SU-DHL-6 (cell line): ENCODE measurements around the gene GNPTG.

Source experiments
- H2AFZ ChIP-seq: fragments of 200-600 bp; sonication (generic); 2 replicates; pipeline ENCODE4 v1.6.1; 2014; ENCODE audit warnings: low read depth, mild to moderate bottlenecking, moderate library complexity, mixed read lengths, antibody characterized with exemption, low read length; ENCODE audit not compliant: severe bottlenecking
- H3F3A ChIP-seq: fragments of 200-600 bp; shearing (Covaris generic); 2 replicates; pipeline ENCODE4 v1.6.0; 2016; ENCODE audit warnings: antibody characterized with exemption, mild to moderate bottlenecking; ENCODE audit not compliant: insufficient read depth
- H3K27ac ChIP-seq: fragments of 200-600 bp; sonication (generic); 2 replicates; pipeline ENCODE4 v1.5.1; 2016; ENCODE audit warnings: low read depth, mild to moderate bottlenecking, low read length, moderate library complexity, mixed read lengths
- H3K27me3 ChIP-seq: fragments of 200-600 bp; sonication (generic), shearing (Covaris generic); 2 replicates; pipeline ENCODE4 v1.6.0; 2014; ENCODE audit warnings: mild to moderate bottlenecking, low read length
- H3K36me3 ChIP-seq: fragments of 200-600 bp; sonication (generic); 2 replicates; pipeline ENCODE4 v1.6.1; 2014; ENCODE audit warnings: mild to moderate bottlenecking, low read length, mixed read lengths
- H3K4me2 ChIP-seq: fragments of 300-600, 200-600 bp; shearing (Covaris generic), sonication (generic); 2 replicates; pipeline ENCODE4 v1.6.0; 2014; ENCODE audit warnings: low read length, low read depth, mild to moderate bottlenecking; ENCODE audit not compliant: poor library complexity, severe bottlenecking
- H3K4me3 ChIP-seq: fragments of 200-600 bp; sonication (generic); 2 replicates; pipeline ENCODE4 v1.5.1; 2014; ENCODE audit warnings: antibody characterized with exemption, low read length, mild to moderate bottlenecking, mixed read lengths; ENCODE audit not compliant: insufficient read depth, poor library complexity, severe bottlenecking
- H3K79me2 ChIP-seq: fragments of 200-600 bp; sonication (generic); 2 replicates; pipeline ENCODE4 v1.6.1; 2014; ENCODE audit warnings: mild to moderate bottlenecking, low read length, moderate library complexity; ENCODE audit not compliant: insufficient read depth
- H3K9ac ChIP-seq: fragments of 200-600 bp; sonication (generic); 2 replicates; pipeline ENCODE4 v1.7.0; 2014; ENCODE audit warnings: mild to moderate bottlenecking, low read length
- H3K9me2 ChIP-seq: fragments of 200-600 bp; sonication (generic); replicated peaks from 2 replicates; pipeline ENCODE4 v1.6.1; 2014; ENCODE audit warnings: low read length; ENCODE audit not compliant: insufficient read depth
- H3K9me3 ChIP-seq: fragments of 200-600 bp; sonication (generic); 2 replicates; pipeline ENCODE4 v1.6.1; 2014; ENCODE audit warnings: low read length, mixed read lengths; ENCODE audit not compliant: insufficient read depth
- H4K20me1 ChIP-seq: fragments of 200-600 bp; sonication (generic); 2 replicates; pipeline ENCODE4 v1.6.1; 2014; ENCODE audit warnings: low read depth, mild to moderate bottlenecking, antibody characterized with exemption, low read length, moderate library complexity, mixed read lengths
- EZH2phosphoT487 ChIP-seq: fragments of 200-600 bp; sonication (generic), shearing (Covaris generic); conservative IDR thresholded peaks from 2 replicates; pipeline ENCODE4 v1.6.1; 2018; ENCODE audit warnings: mild to moderate bottlenecking, antibody characterized with exemption, low read length, moderate library complexity, mixed read lengths
- TF ChIP-seq, protein P1 (sequence below): fragments of 200-600 bp; sonication (generic); IDR thresholded peaks from one replicate; pipeline ENCODE4 v1.5.1; 2017; ENCODE audit warnings: antibody characterized with exemption, mild to moderate bottlenecking, low read length, moderate library complexity; ENCODE audit not compliant: insufficient read depth, poor library complexity, severe bottlenecking

Gene GNPTG

DNA sequence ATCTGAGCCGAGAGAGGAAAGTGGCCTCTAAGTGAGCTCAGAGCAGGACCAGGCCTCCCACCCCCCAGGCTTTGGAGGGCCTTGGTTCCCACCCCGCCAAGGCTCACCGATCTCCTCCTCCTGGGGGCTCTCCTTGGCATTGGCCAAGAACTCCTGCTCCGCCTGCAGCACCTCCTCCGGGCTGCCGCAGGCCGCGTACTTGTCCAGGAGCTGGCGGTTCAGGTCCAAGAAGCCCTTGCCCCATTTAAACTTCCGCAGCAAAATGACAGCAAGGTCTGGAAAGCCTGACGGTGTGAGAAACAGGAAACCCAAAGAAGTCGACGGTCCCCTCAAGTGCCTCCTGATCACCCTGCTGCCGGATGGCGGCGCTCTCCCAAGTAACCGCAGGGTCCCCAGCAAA, 1.8 kb upstream of the GNPTG start:
- TF ChIP-seq EZH2phosphoT487: no peak
- TF ChIP-seq, protein P1, sequence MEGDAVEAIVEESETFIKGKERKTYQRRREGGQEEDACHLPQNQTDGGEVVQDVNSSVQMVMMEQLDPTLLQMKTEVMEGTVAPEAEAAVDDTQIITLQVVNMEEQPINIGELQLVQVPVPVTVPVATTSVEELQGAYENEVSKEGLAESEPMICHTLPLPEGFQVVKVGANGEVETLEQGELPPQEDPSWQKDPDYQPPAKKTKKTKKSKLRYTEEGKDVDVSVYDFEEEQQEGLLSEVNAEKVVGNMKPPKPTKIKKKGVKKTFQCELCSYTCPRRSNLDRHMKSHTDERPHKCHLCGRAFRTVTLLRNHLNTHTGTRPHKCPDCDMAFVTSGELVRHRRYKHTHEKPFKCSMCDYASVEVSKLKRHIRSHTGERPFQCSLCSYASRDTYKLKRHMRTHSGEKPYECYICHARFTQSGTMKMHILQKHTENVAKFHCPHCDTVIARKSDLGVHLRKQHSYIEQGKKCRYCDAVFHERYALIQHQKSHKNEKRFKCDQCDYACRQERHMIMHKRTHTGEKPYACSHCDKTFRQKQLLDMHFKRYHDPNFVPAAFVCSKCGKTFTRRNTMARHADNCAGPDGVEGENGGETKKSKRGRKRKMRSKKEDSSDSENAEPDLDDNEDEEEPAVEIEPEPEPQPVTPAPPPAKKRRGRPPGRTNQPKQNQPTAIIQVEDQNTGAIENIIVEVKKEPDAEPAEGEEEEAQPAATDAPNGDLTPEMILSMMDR: no peak
- no peaks in the 10 kb centered on the region for H3K9me3 ChIP-seq
- no peak overlapping the region for H2AFZ ChIP-seq
- H3K27me3 ChIP-seq: no peaks in the 10 kb centered on the region
- no peaks in the 10 kb centered on the region for H3K9me2 ChIP-seq
- peaks cover 32% of the 10 kb centered on the region for H3K79me2 ChIP-seq
- H4K20me1 ChIP-seq: no peaks in the 10 kb centered on the region
- H3F3A ChIP-seq: no peaks in the 10 kb centered on the region
- no peaks in the 10 kb centered on the region for H3K36me3 ChIP-seq
- no peak overlapping the region for H3K4me3 ChIP-seq
- H3K27ac ChIP-seq: no peak overlapping the region
- no peak overlapping the region for H3K4me2 ChIP-seq
- H3K9ac ChIP-seq: no peak overlapping the region

DNA sequence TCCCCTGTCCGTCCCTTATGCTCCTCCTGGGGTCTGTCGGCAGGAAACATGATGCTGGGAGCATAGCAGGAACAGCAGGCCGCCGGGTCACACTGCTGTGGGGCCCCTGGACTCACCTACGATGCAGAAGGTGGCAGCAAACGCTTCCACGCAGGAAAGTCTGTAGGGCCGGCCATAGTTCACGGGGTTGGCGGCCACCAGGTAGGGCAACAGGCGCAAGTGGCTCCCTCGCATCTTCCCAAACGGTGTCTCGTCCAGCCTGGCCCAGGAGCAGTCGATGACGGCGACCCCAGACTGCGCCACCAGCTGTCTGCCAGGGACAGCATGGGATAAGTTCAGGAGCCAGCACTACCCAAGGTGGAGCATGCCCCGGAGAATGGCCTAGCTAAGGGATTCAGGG, 1.0 kb upstream of the GNPTG start:
- Histone ChIP-seq H3K9me3 (no peaks in the 10 kb centered on the region), H3K79me2 (peaks cover 40% of the 10 kb centered on the region), H3K9ac (peak overlapping the region; percentile 77), H2AFZ (no peak overlapping the region), H4K20me1 (no peaks in the 10 kb centered on the region), H3K36me3 (no peaks in the 10 kb centered on the region), H3K27me3 (no peaks in the 10 kb centered on the region), H3K27ac (no peak overlapping the region), H3F3A (no peaks in the 10 kb centered on the region), H3K4me3 (peak overlapping the region; percentile 70), H3K4me2 (peak overlapping the region; percentile 61), H3K9me2 (no peaks in the 10 kb centered on the region)
- TF ChIP-seq, protein P1: no peak
- no peak for TF ChIP-seq EZH2phosphoT487

DNA sequence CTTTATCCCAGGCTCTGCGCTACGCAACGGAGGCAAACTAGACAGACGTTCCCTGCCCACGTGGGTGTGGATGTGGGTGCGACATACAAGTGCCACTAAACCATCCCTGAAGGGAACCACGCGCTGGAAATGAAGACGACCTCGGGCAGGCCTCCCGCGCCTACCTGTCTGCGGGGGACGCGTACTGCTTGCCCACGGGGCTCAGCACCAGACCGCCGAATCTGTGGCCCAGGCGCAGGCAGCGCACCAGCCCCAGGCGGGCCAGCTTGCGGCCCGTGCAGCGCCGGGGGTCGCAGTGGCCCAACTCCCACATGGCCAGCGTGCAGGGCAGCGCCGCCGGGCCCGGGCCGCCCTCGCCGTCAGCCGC, 533 bp upstream of the GNPTG start:
- H3K27ac ChIP-seq: no peak overlapping the region
- H2AFZ ChIP-seq: peak overlapping the region; percentile 76
- peaks cover 42% of the 10 kb centered on the region for H3K79me2 ChIP-seq
- H3K9ac ChIP-seq: peak overlapping the region; percentile 77
- H3K27me3 ChIP-seq: no peaks in the 10 kb centered on the region
- TF ChIP-seq EZH2phosphoT487: no peak
- TF ChIP-seq, protein P1: no peak
- no peaks in the 10 kb centered on the region for H3K9me3 ChIP-seq
- H3F3A ChIP-seq: no peaks in the 10 kb centered on the region
- no peaks in the 10 kb centered on the region for H3K9me2 ChIP-seq
- H3K4me3 ChIP-seq: peak overlapping the region; percentile 70
- H3K4me2 ChIP-seq: peak overlapping the region; percentile 61
- no peaks in the 10 kb centered on the region for H3K36me3 ChIP-seq
- H4K20me1 ChIP-seq: no peaks in the 10 kb centered on the region
